NCI-H1105 (cell line): Measurements from ENCODE around the gene TOPBP1.

Source experiments
- DNase-seq: peaks from one replicate; lab custom pipeline; 2025; lab: John Stamatoyannopoulos, UW

Gene TOPBP1

DNA sequence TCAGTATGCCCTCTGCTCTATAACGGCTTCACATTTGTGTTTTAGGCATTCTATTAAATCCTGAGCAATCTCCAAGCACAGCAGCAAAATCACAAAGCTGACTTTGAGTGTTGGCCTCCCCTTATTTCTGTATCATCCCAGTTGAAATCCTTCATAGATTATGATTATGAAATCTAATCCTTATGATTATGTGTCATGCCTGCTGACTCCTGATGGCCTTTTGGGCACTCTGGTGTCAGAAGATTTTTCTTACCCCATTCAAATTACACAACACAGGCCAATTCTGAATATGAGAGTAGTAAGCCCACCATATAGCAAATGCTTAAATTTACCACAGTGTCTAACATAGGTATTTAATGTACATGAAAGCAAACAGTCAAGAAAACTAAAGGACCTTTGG lies 53.9 kb downstream of the TOPBP1 start:
- DNase-seq = no peak

DNA sequence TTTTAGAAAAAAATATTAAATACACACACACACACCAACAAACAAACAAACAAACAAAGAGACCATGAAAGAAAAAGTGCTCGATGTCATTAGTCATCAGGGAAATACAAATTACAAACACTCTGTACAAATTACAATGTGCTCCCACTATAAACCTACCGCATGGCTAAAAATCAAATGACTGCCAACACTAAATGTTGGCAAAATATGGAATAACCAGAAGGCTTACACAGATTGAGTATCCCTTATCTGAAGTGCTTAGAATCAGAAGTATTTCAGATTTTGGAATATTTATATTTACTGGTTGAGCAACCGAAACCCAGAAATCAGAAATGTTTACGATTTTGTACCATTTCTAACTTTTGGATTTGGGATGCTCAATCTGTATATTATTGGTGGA lies 54.8 kb downstream of the TOPBP1 start:
- DNase-seq = no peak

DNA sequence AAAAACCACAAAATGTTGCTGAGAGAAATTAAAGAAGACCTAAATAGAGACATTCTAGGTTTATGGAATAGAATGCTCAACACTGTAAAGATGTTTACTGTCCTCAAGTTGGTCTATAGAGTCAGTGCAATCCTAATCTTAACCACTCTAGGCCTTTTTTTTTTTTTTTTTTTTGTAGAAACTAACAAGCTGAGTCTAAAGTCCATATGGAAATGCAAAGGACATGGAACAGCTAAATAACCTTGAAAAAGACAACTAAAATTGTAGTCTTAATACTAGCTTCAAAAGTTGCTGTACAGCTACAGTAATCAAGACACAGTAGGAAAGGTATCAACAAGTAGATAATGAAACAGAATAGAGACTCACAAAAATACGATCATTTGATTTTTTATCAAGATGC lies 55.4 kb downstream of the TOPBP1 start:
- DNase-seq = no peak

DNA sequence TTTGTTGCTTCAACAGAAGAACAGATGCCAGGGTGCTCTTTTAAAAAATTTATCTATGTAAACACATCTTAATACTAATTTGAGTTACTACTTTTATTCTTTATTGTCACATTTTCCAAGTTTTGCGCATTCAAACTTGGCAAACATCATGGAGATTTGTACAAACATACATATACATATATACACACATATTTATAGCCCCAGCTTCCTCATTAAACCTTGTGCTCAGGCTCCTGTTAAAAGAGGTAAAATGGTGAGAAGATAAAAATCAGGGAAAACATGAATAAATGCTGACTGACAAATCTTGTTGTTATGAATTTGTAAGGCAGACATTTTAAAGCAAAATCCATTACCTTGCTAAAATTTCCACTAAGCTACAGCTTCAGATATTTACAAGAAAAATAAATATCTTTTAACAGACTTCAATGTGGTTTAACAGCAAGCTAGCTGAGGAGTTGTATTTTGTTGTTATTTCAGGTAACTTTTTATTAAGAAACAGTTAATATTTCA lies 61.1 kb downstream of the TOPBP1 start:
- DNase-seq = no peak

DNA sequence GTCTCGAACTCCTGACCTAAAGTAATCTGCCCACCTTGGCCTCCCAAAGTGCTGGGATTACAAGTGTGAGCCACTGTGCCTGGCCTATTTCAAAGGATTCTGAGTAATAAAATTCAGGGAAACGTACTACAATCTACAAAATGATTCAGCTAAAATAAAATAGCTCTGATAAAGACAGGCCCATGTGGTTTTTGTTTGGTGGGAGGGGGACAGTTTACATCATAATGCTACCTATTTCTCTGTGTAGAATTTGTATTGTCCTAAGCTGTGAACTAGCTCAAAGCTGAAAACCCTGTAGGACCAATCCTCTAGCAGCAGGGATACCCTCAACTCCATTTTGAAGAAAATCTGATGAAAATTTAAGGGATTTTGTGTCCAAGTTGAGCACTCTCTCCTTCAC lies 62.5 kb downstream of the TOPBP1 start:
- DNase-seq = no peak

DNA sequence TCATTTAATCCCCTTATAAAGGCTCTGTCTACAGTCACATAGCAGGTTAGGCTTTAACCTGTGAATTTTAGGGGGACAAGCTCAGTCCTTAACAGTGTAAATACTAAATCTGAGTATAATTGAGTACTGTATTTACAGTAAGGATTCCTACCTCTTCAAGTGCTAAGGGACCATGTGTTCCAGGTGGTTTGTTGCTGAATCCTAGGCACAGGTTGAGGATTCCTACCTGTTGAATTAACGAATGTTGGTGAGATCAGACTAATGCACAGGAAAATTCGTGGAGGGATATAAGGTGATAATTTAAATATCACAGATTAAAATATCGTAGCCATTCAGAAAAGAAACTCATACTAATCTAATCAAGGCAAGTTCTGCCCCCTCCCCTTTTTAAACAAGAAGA lies 63.3 kb downstream of the TOPBP1 start:
- no peak for DNase-seq

GRCh38 chr3:133595341-133595740 lies 66.4 kb downstream of the TOPBP1 start:
- no peak for DNase-seq

GRCh38 chr3:133593243-133593642 lies 68.5 kb downstream of the TOPBP1 start:
- no peak for DNase-seq

GRCh38 chr3:133592843-133593242 lies 68.9 kb downstream of the TOPBP1 start:
- no peak for DNase-seq

DNA sequence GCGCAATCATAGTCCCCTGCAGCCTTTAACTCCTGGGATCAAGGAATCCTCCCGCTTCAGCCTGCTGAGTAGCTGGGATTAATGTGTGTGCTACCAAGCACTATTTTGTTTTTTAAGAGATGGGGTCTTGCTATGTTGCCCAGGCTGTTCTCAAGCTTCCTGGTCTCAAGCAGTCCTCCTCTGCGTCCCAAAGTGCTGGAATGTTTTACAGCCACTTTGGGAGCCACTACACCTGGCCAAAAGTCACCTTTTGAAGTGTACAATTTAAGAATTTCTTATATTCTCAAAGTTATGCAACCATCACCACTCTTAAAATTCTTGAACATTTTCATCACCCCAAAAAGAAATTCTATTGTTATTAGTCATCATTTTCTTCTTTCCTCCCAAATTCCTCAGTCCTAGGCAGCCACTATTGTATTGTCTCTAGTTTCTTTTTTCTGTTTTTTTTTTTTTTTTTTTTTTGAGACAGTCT lies 70.4 kb downstream of the TOPBP1 start:
- DNase-seq = no peak

GRCh38 chr3:133589503-133589902 lies 72.2 kb downstream of the TOPBP1 start:
- no peak for DNase-seq

GRCh38 chr3:133588784-133589465 lies 72.8 kb downstream of the TOPBP1 start:
- DNase-seq = no peak

- DNase-seq = no peak
These were observed 73.7 kb downstream of the TOPBP1 start for GRCh38 chr3:133588035-133588434.

- DNase-seq = no peak
These were observed 78.3 kb downstream of the TOPBP1 start for GRCh38 chr3:133583396-133583795.

- DNase-seq = no peak
These were observed 83.1 kb downstream of the TOPBP1 start for GRCh38 chr3:133578548-133579191.

DNA sequence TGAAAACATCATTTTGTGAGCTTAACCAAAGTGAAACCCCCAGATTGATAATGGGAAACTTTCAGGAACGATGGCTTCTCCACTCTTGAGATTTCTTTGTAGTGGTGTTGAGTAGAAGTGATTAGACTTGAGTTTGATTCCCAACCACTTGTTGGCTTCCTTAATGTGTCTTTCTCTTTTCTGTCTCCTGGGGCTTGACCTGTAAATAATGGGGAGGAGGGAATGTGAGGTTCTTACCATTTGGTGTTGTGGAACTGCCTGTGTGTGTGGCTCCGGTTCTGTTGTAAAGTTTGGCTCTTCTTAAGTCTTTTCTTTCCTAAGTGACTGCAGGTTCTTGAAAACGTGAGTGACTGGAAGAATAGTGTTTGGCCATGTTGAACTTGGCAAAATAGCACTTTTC lies 85.6 kb downstream of the TOPBP1 start:
- no peak for DNase-seq

GRCh38 chr3:133575086-133575485 lies 86.7 kb downstream of the TOPBP1 start:
- no peak for DNase-seq

DNA sequence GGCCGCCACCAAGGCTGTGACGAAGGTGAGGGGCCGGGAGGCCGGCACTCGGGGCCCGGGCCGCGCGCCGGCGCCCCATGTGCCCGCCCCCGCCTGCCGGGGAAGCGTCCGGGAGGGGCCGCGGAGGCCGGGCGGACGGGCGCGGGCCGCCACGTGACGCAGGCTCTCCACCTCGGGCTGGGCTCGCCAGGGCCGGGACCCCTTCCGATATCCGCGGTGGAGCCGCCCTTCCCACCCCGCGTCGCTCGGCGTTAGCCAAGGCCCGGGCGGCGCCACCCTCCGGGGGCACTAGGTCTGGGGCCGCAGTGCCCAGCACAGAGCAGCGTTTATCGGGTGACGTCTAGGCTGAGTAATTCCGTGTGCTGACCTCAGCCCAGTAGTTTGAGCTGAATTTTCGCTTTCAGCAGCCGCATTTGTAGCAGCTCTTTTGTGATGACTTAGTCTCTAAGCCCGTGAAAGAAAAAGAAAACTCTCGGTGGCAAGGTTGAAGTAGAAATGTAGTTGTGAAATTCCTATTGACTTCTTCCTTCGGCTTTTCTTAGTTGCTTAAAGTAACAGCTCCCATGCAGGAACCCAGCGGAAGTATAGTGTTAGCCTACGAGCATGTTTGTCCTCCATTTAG lies 87.4 kb downstream of the TOPBP1 start:
- DNase-seq = no peak

DNA sequence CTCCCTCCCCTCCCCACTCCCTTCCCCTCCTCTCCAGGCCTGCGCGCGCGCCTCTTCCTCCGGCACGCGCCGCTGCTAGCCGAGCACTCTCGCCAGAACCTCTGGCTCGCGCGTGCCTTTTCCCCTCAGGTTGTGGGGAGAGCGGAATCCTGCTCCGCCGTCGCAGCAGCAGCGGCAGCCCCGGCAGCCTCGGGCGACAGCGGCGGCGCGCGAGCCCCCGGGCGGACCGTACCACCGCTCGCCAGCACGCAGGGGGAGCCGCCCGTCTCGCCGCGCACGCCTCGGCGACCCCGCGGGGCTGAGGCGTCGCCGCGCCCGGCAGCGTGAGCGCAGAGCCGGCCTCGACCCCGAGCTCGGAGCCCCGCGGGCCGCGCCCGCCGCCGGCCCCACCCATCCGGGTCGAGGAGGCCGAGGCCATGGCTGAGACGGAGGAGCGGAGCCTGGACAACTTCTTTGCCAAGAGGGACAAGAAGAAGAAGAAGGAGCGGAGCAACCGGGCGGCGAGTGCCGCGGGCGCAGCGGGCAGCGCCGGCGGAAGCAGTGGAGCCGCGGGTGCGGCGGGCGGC lies 88.0 kb downstream of the TOPBP1 start, which contains the start of gene CDV3:
Gene CDV3 (plus strand): TSS at position 58 of the 566 bp plus-strand sequence. CDS start 359 bp downstream, at position 417.
- no peak for DNase-seq

DNA sequence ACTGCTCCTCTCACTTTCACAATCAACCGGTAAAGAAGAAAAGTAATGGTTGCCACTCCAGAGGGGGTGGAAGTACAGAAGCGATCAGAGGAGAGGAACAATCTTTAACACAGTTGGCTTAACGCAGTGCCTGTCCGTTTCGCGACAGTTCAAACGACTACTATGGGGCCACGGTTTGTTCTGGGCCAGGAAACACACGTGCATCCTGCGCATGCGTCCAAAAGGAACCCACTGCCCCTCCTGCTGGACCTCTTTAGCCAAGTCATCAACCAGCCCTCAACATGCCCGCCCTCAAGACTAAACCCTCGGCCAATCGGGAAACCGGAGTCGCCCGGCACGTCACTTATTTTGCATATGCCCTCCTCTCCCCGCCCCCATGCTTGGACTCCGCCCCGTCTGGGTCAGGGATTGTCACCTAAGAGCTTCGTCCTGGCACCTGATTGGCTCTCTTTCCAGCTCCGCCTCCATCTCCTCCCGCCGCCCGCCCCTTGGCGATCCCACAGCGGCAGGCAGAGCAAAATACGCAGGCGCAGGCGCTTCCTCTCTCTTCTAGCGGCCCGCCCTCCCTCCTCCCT lies 88.6 kb downstream of the TOPBP1 start:
- DNase-seq = no peak

DNA sequence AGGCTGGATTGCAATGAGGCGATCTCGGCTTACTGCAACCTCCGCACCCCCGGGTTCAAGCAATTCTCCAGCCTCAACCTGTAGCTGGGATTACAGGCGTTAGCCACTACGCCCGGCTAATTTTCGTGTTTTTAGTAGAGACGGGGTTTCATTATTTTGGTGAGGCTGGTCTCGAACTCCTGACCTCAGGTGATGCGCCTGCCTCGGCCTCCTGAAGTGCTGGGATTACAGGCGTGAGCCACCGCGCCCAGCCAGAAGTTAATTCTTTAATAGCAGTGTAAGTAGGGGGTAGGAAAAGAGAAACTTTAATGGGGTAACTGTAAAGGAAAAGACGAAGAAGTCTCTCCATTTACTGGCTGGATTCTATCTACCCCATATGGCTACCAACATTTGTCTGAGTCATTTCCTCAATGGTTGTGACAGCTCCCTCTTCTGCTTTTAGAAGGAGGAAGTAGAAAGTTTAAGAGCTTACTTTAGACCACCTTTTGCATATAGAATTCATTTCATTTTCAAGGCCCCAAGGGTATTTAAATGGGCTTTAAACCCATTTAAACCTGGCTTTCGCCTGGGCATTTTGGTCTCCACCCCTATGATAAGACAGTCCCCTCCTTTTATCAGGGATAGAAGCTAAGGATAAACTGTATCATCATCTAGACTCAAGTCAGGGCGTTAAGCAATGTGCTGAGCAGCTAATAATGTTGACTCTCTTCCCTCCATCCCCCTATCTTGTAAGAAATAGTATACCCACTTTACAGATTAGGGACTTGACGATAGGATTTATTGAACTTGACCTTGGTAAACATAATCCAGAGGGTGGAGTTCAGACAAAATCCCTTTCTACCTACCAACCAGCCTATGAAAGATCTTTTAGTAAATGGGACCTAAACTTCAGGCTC lies 89.3 kb downstream of the TOPBP1 start:
- DNase-seq = no peak
